HCT116 (cell line): Measurements from ENCODE around the gene SLC25A36. TPM values are rescaled to one million over a fixed set of nuclear protein-coding genes. Genes with fewer than 3 reads are reported as not detected.

Experiments used
- ATAC-seq: fragments of 200-7000 bp; cut with Tn5 transposase; 2 replicates; pipeline ENCODE4 v1.9.1; 2020; ENCODE audit warnings: mild to moderate bottlenecking, moderate library complexity
- Bru-seq: library from RNA; stranded (reverse); fragments of 400-500 nt; gene quantifications from one replicate; lab custom pipeline; 2021; lab: Mats Ljungman, UMichigan
- BruChase-seq, 2 experiments: library from RNA; stranded (reverse); fragments of 400-500 nt; gene quantifications; one replicate each; lab custom pipeline; 2021; lab: Mats Ljungman, UMichigan
- BruUV-seq: library from RNA; stranded (reverse); fragments of 400-500 nt; replicated peaks from 2 replicates; lab custom pipeline; 2021; lab: Mats Ljungman, UMichigan
- CTCF ChIA-PET: fragments of 300-600 bp; sonication (Branson Sonifier 250); formaldehyde crosslinking; loops from one replicate; lab custom pipeline; 2021; ENCODE audit warnings: antibody characterized with exemption; lab: Charles Lee
- POLR2A ChIA-PET: fragments of 300-600, 350-600 bp; sonication (Branson Sonifier 250); formaldehyde crosslinking; loops from one replicate; lab custom pipeline; 2021; ENCODE audit warnings: antibody characterized with exemption; lab: Charles Lee
- RAD21 ChIA-PET, 2 experiments: fragments of 300-600 bp; sonication (Branson Sonifier 250); formaldehyde crosslinking; loops; one replicate each; lab custom pipeline; 2023; ENCODE audit warnings: low total read pairs in 2 of 2; ENCODE audit not compliant: uncharacterized antibody in 2 of 2, unreplicated experiment in 2 of 2, low non-redundant PET in 1 of 2; lab: Charles Lee
- DNase-seq: peaks from one replicate; pipeline ENCODE4 v3.0.0-alpha.2; 2010; ENCODE audit warnings: low read depth, low spot score
- H2AFZ ChIP-seq: fragments of 200-600 bp; shearing (Covaris generic), sonication (generic); 2 replicates; pipeline ENCODE4 v1.6.1; 2017; ENCODE audit warnings: low read depth, mixed run types, mixed read lengths, antibody characterized with exemption, low read length; ENCODE audit not compliant: poor library complexity, severe bottlenecking
- H3K27ac ChIP-seq: 2 replicates; pipeline ENCODE4 v1.5.1; 2012; ENCODE audit warnings: low read depth, low read length
- H3K27me3 ChIP-seq: fragments of 200-600 bp; sonication (generic); 2 replicates; pipeline ENCODE4 v1.6.1; 2016; ENCODE audit warnings: mixed run types, low read length, mixed read lengths; ENCODE audit not compliant: insufficient read depth
- H3K36me3 ChIP-seq, 2 experiments: fragments of 200-500 bp in 1 of 2; fragments of 200-600 bp in 1 of 2; sonication (Bioruptor generic) in 1 of 2; sonication (generic) in 1 of 2; 2 replicates each; pipeline versions ENCODE4 v1.5.1 to v1.6.1; 2014 to 2016; ENCODE audit warnings: low read length in 2 of 2, inconsistent platforms in 1 of 2, mixed read lengths in 1 of 2, mixed run types in 1 of 2; ENCODE audit not compliant: insufficient read depth in 2 of 2, control insufficient read depth in 1 of 2
- H3K4me1 ChIP-seq, 2 experiments: fragments of 200-600 bp in 1 of 2; sonication (generic) in 1 of 2; 2 replicates each; pipeline versions ENCODE4 v1.5.1 to v1.6.1; 2012 to 2017; ENCODE audit warnings: low read length in 2 of 2, inconsistent platforms in 1 of 2, mild to moderate bottlenecking in 1 of 2, mixed read lengths in 1 of 2, mixed run types in 1 of 2, moderate library complexity in 1 of 2; ENCODE audit not compliant: insufficient read depth in 2 of 2, control insufficient read depth in 1 of 2
- H3K4me2 ChIP-seq: fragments of 200-600 bp; sonication (generic); 2 replicates; pipeline ENCODE4 v1.6.1; 2017; ENCODE audit warnings: mixed run types, low read length, mixed read lengths
- H3K4me3 ChIP-seq, 2 experiments: fragments of 200-600 bp in 1 of 2; sonication (generic) in 1 of 2; replicated peaks in 1 of 2; 2 replicates each; pipeline ENCODE4 v1.5.1; 2011 to 2016; ENCODE audit warnings: low read length in 2 of 2, control low read depth in 1 of 2, low read depth in 1 of 2, mild to moderate bottlenecking in 1 of 2, mixed read lengths in 1 of 2, mixed run types in 1 of 2
- H3K79me2 ChIP-seq: fragments of 200-600 bp; sonication (generic); 2 replicates; pipeline ENCODE4 v1.6.1; 2017; ENCODE audit warnings: mild to moderate bottlenecking, mixed run types, low read length, moderate library complexity, mixed read lengths; ENCODE audit not compliant: insufficient read depth
- H3K9ac ChIP-seq: fragments of 200-600 bp; sonication (generic); 2 replicates; pipeline ENCODE4 v1.6.1; 2016; ENCODE audit warnings: low read length, mixed read lengths
- H3K9me2 ChIP-seq: fragments of 200-600 bp; sonication (generic), shearing (Covaris generic); 2 replicates; pipeline ENCODE4 v1.6.1; 2017; ENCODE audit warnings: mixed run types, mild to moderate bottlenecking, moderate library complexity; ENCODE audit not compliant: insufficient read depth
- H3K9me3 ChIP-seq, 2 experiments: fragments of 200-500 bp in 1 of 2; fragments of 200-600 bp in 1 of 2; sonication (Bioruptor generic) in 1 of 2; sonication (generic) in 1 of 2; 2 replicates each; pipeline ENCODE4 v1.6.1; 2014 to 2017; ENCODE audit warnings: low read length in 2 of 2, mixed read lengths in 2 of 2, inconsistent platforms in 1 of 2, low read depth in 1 of 2, mild to moderate bottlenecking in 1 of 2, mixed run types in 1 of 2, moderate library complexity in 1 of 2; ENCODE audit not compliant: control insufficient read depth in 1 of 2, insufficient read depth in 1 of 2
- H4K20me1 ChIP-seq: fragments of 200-600 bp; sonication (generic), shearing (Covaris generic); 2 replicates; pipeline ENCODE4 v1.6.1; 2017; ENCODE audit warnings: mixed run types, mild to moderate bottlenecking, moderate library complexity; ENCODE audit not compliant: insufficient read depth
- CBX3 ChIP-seq: IDR thresholded peaks from 2 replicates; pipeline ENCODE4 v1.6.1; 2012; ENCODE audit warnings: low read depth
- CEBPB ChIP-seq: IDR thresholded peaks from 2 replicates; pipeline ENCODE4 v1.6.1; 2012; ENCODE audit warnings: low read depth
- EGR1 ChIP-seq: IDR thresholded peaks from 2 replicates; pipeline ENCODE4 v1.6.1; 2012; ENCODE audit warnings: low read depth
- EZH2 ChIP-seq: fragments of 200-600 bp; sonication (generic); IDR thresholded peaks from 2 replicates; pipeline ENCODE4 v1.6.1; 2017; ENCODE audit warnings: antibody characterized with exemption, mixed run types
- FOSL1 ChIP-seq: IDR thresholded peaks from 2 replicates; pipeline ENCODE4 v1.6.1; 2012; ENCODE audit warnings: low read depth
- JUND ChIP-seq: IDR thresholded peaks from 2 replicates; pipeline ENCODE4 v1.6.1; 2012
- POLR2A ChIP-seq: IDR thresholded peaks from 2 replicates; pipeline ENCODE4 v1.7.0; 2011; ENCODE audit warnings: borderline replicate concordance; ENCODE audit not compliant: insufficient read depth, insufficient read length; ENCODE audit errors: extremely low read depth
- POLR2AphosphoS5 ChIP-seq: IDR thresholded peaks from 2 replicates; pipeline ENCODE4 v1.6.1; 2011; ENCODE audit warnings: mild to moderate bottlenecking, low read depth, low read length, moderate library complexity
- RAD21 ChIP-seq: IDR thresholded peaks from 2 replicates; pipeline ENCODE4 v1.6.1; 2012; ENCODE audit warnings: low read depth, mild to moderate bottlenecking
- SIN3A ChIP-seq: IDR thresholded peaks from 2 replicates; pipeline ENCODE4 v1.6.1; 2012; ENCODE audit warnings: low read depth
- SP1 ChIP-seq: IDR thresholded peaks from 2 replicates; pipeline ENCODE4 v1.6.1; 2012; ENCODE audit warnings: low read depth
- SRF ChIP-seq: IDR thresholded peaks from 2 replicates; pipeline ENCODE4 v1.6.1; 2012; ENCODE audit warnings: low read depth
- TCF7L2 ChIP-seq: IDR thresholded peaks from 2 replicates; pipeline ENCODE4 v1.7.0; 2011; ENCODE audit warnings: borderline replicate concordance, inconsistent platforms; ENCODE audit not compliant: insufficient read depth, insufficient read length; ENCODE audit errors: extremely low read depth
- YY1 ChIP-seq: IDR thresholded peaks from 2 replicates; pipeline ENCODE4 v1.6.1; 2011; ENCODE audit warnings: low read length, low read depth, moderate library complexity, mild to moderate bottlenecking; ENCODE audit not compliant: insufficient replicate concordance; ENCODE audit errors: extremely low read depth
- ZFX ChIP-seq: fragments of 450-650 bp; IDR thresholded peaks from 2 replicates; pipeline ENCODE4 v1.6.1; 2017
- intact Hi-C: fragments of 100-400 bp; cut with micrococcal nuclease; formaldehyde crosslinking; loops from 2 replicates; pipeline ENCODE4 v1.10.0; 2022
- long read RNA-seq: library from polyadenylated mRNA; unstranded; transcript quantifications from one replicate; pipeline ENCODE4 v2.0.0, GENCODE V29; 2021; ENCODE audit not compliant: unreplicated experiment
- polyA plus RNA-seq: library from polyadenylated mRNA; unstranded; fragments of >200 nt; gene quantifications from 2 replicates; pipeline ENCODE4 v1.2.1, GENCODE V29; 2012; ENCODE audit warnings: missing spikeins
- total RNA-seq: library from RNA; stranded (reverse); gene quantifications from one replicate; pipeline ENCODE4 v1.2.1, GENCODE V29; 2021; ENCODE audit not compliant: unreplicated experiment
- TF ChIP-seq, protein P1 (sequence below): IDR thresholded peaks from 2 replicates; pipeline ENCODE4 v1.6.1; 2012
- TF ChIP-seq, protein P2 (sequence below), 3 experiments: fragments of 200-600 bp in 1 of 3; sonication (generic) in 1 of 3; IDR thresholded peaks in 2 of 3; conservative IDR thresholded peaks in 1 of 3; 2 replicates each; pipeline ENCODE4 v1.5.1; 2012 to 2017; ENCODE audit warnings: low read depth in 2 of 3, low read length in 2 of 3, antibody characterized with exemption in 1 of 3, borderline replicate concordance in 1 of 3, control low read depth in 1 of 3, mild to moderate bottlenecking in 1 of 3, mixed read lengths in 1 of 3, mixed run types in 1 of 3, moderate library complexity in 1 of 3; ENCODE audit not compliant: insufficient read depth in 1 of 3
- TF ChIP-seq, protein P3 (sequence below): IDR thresholded peaks from 2 replicates; pipeline ENCODE4 v1.6.1; 2011; ENCODE audit warnings: mild to moderate bottlenecking, low read length, moderate library complexity; ENCODE audit not compliant: insufficient replicate concordance; ENCODE audit errors: extremely low read depth

Gene SLC25A36, protein sequence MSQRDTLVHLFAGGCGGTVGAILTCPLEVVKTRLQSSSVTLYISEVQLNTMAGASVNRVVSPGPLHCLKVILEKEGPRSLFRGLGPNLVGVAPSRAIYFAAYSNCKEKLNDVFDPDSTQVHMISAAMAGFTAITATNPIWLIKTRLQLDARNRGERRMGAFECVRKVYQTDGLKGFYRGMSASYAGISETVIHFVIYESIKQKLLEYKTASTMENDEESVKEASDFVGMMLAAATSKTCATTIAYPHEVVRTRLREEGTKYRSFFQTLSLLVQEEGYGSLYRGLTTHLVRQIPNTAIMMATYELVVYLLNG
- total RNA-seq (81.2 TPM), Bru-seq, nascent RNA (percentile 96 among the genes with signal in this experiment), BruChase-seq, experiment 1, labeled RNA remaining after a 6-hour chase (percentile 92 among the genes with signal in this experiment), BruChase-seq, experiment 2, labeled RNA remaining after a 2-hour chase (percentile 96 among the genes with signal in this experiment)
- 31.5 and 37.7 TPM in 2 replicates for polyA plus RNA-seq
- long read RNA-seq, full-length matches to known transcripts = 64 of 115 reads
- long read RNA-seq, partial matches to known transcripts = 4 of 115 reads
- long read RNA-seq, other reads (novel, unspliced or antisense) = 47 of 115 reads

DNA sequence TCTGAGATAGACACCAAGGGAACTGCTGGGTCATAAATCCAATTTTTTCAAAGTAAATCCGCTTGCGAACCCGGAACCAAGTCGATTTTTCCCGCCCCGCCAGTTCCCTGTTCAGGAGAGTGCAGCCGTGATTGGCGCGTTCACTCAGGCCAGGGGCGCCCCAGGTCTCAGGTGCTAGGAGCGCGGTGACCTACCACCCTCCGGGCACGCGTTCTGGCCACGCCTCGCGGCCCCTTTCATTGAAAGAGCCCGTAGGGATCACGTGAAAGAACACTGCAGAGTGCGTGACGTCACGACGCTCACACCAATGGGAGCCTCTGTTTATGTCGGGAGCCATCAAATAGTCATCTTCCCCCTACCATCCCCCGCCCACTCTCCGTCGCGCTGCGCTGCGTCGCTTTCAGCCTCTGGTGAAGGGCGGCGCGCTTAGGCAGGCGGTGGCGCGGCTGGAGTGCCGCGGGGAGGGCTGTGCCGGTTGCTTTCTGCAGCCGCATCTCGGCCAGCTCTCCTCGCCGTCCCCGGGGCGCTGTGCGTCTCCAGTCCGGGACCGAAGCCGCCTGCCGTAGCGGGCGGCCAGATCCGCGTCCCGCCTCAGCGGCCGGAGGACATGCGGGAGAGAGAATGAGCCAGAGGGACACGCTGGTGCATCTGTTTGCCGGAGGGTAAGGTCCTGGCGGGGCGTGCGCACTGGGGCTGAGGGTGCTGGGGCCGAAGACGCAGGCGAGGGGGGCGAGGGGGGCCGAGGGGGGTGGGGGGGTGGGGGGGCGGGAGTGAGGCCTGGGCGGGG is at the start of gene SLC25A36:
Gene SLC25A36, plus strand, starts transcription at position 403 of the 787 bp plus-strand sequence. Its CDS starts 219 bp downstream, at position 622.
- H2AFZ ChIP-seq = peak within 1 kb of the TSS; percentile 98
- H3K9ac ChIP-seq = peak within 1 kb of the TSS; percentile 95
- RAD21 ChIA-PET = no interaction called here
- peak within 1 kb of the TSS; percentile 81 to 87 for H3K4me3 ChIP-seq
- CTCF ChIA-PET = no interaction called here
- H3K79me2 ChIP-seq = peaks cover 46% of the 10 kb centered on the region
- ATAC-seq = peak; percentile 94
- DNase-seq = peak; percentile 98
- peak within 1 kb of the TSS; percentile 83 for H3K4me2 ChIP-seq
- POLR2A ChIA-PET = no interaction called here
- H3K9me2 ChIP-seq = no peaks in the 10 kb centered on the region
- H3K27me3 ChIP-seq = no peaks in the 10 kb centered on the region
- intact Hi-C loops = no loop called here
- H3K36me3 ChIP-seq = no peaks in the 10 kb centered on the region
- peak within 1 kb of the TSS; percentile 65 for H3K27ac ChIP-seq
- no TSS peak for BruUV-seq
- peaks cover 4 to 17% of the 10 kb centered on the region in 2 experiments; a peak in 3 of 4 replicates for H3K4me1 ChIP-seq
- H4K20me1 ChIP-seq = peaks cover 14% of the 10 kb centered on the region; the same call in 1 of the 2 replicates
- H3K9me3 ChIP-seq = no peaks in the 10 kb centered on the region
- TF ChIP-seq, protein P1, sequence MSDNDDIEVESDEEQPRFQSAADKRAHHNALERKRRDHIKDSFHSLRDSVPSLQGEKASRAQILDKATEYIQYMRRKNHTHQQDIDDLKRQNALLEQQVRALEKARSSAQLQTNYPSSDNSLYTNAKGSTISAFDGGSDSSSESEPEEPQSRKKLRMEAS = peak; percentile 97
- TF ChIP-seq RAD21 = no peak
- no peak for TF ChIP-seq FOSL1
- peak; percentile 86 for TF ChIP-seq POLR2A
- TF ChIP-seq SP1 = peak; percentile 94
- peak; percentile 53 for TF ChIP-seq YY1
- peak; percentile 51; the same call in 1 of the 2 replicates for TF ChIP-seq JUND
- no peak for TF ChIP-seq CEBPB
- TF ChIP-seq, protein P2, sequence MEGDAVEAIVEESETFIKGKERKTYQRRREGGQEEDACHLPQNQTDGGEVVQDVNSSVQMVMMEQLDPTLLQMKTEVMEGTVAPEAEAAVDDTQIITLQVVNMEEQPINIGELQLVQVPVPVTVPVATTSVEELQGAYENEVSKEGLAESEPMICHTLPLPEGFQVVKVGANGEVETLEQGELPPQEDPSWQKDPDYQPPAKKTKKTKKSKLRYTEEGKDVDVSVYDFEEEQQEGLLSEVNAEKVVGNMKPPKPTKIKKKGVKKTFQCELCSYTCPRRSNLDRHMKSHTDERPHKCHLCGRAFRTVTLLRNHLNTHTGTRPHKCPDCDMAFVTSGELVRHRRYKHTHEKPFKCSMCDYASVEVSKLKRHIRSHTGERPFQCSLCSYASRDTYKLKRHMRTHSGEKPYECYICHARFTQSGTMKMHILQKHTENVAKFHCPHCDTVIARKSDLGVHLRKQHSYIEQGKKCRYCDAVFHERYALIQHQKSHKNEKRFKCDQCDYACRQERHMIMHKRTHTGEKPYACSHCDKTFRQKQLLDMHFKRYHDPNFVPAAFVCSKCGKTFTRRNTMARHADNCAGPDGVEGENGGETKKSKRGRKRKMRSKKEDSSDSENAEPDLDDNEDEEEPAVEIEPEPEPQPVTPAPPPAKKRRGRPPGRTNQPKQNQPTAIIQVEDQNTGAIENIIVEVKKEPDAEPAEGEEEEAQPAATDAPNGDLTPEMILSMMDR (IDR thresholded peaks at IDR 0.05 in 2 of 3, conservative IDR thresholded peaks at IDR 0.05 in 1 of 3; ENCODE audit: borderline replicate concordance in 1 of 3, insufficient read depth in 1 of 3, low read depth in 2 of 3, low read length in 2 of 3) = no peak
- peak; percentile 98 for TF ChIP-seq TCF7L2
- TF ChIP-seq EZH2 = no peak
- peak; percentile 56; the same call in 1 of the 2 replicates for TF ChIP-seq SRF
- TF ChIP-seq ZFX = no peak
- TF ChIP-seq, protein P3, sequence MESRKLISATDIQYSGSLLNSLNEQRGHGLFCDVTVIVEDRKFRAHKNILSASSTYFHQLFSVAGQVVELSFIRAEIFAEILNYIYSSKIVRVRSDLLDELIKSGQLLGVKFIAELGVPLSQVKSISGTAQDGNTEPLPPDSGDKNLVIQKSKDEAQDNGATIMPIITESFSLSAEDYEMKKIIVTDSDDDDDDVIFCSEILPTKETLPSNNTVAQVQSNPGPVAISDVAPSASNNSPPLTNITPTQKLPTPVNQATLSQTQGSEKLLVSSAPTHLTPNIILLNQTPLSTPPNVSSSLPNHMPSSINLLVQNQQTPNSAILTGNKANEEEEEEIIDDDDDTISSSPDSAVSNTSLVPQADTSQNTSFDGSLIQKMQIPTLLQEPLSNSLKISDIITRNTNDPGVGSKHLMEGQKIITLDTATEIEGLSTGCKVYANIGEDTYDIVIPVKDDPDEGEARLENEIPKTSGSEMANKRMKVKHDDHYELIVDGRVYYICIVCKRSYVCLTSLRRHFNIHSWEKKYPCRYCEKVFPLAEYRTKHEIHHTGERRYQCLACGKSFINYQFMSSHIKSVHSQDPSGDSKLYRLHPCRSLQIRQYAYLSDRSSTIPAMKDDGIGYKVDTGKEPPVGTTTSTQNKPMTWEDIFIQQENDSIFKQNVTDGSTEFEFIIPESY = no peak
- TF ChIP-seq SIN3A = peak; percentile 76
- TF ChIP-seq EGR1 = peak; percentile 81
- peak; percentile 96 for TF ChIP-seq CBX3
- TF ChIP-seq POLR2AphosphoS5 = peak; percentile 93
